ENCODE measurements around the gene COQ9. TPM values are rescaled to one million over a fixed set of nuclear protein-coding genes. Genes with fewer than 3 reads are reported as not detected.

The COQ9 gene
- total and polyA plus RNA-seq, 2 experiments from 2014 or later, result 26.6 to 36.3 TPM

- TF ChIP-seq ZNF462 (CRISPR knock-in tag; IDR thresholded peaks at IDR 0.05) (no peak), REST (IDR thresholded peaks at IDR 0.05; ENCODE audit: unreplicated experiment) (no peak), NANOG (IDR thresholded peaks at IDR 0.05; ENCODE audit: borderline replicate concordance) (no peak), ETS1 (IDR thresholded peaks at IDR 0.05) (no peak), JUNB (IDR thresholded peaks at IDR 0.05; ENCODE audit: unreplicated experiment) (no peak)
These were observed 63.0 kb downstream of the COQ9 start (continued) for GRCh38 chr16:57510016-57510871.

Other genes starting within 250 kb of the COQ9 start
- 13.2 and 13.4 TPM in 2 replicates for gene ARL2BP, start 202.2 kb upstream of the COQ9 start, total RNA-seq (2014; rRNA removed; shearing (Covaris generic))
- gene ARL2BP, start 202.2 kb upstream of the COQ9 start, polyA plus RNA-seq (2016; fragmentation: Nextera tagmentation; extraction: Ambion mirVana), result 10.3 and 10.9 TPM in 2 replicates
- gene PLLP, start 162.8 kb upstream of the COQ9 start, total RNA-seq (2014; rRNA removed; shearing (Covaris generic)), result 2.1 and 6.1 TPM in 2 replicates
- gene PLLP, start 162.8 kb upstream of the COQ9 start, polyA plus RNA-seq (2016; fragmentation: Nextera tagmentation; extraction: Ambion mirVana), result 1.3 and 1.9 TPM in 2 replicates
- gene CCL22, start 88.7 kb upstream of the COQ9 start, total RNA-seq (2014; rRNA removed; shearing (Covaris generic)), result not detected in 2 replicates
- gene CCL22, start 88.7 kb upstream of the COQ9 start, polyA plus RNA-seq (2016; fragmentation: Nextera tagmentation; extraction: Ambion mirVana), result 0.19 and 0.42 TPM in 2 replicates
- 0.16 and 2.8 TPM in 2 replicates for gene CX3CL1, start 75.0 kb upstream of the COQ9 start, total RNA-seq (2014; rRNA removed; shearing (Covaris generic))
- 0.24 and 0.30 TPM in 2 replicates for gene CX3CL1, start 75.0 kb upstream of the COQ9 start, polyA plus RNA-seq (2016; fragmentation: Nextera tagmentation; extraction: Ambion mirVana)
- gene CCL17, start 42.7 kb upstream of the COQ9 start, total RNA-seq (2014; rRNA removed; shearing (Covaris generic)), result not detected in 2 replicates
- not detected in 2 replicates for gene CCL17, start 42.7 kb upstream of the COQ9 start, polyA plus RNA-seq (2016; fragmentation: Nextera tagmentation; extraction: Ambion mirVana)
- 70.3 and 75.4 TPM in 2 replicates for gene CIAPIN1, start 94 bp upstream of the COQ9 start, total RNA-seq (2014; rRNA removed; shearing (Covaris generic))
- gene CIAPIN1, start 94 bp upstream of the COQ9 start, polyA plus RNA-seq (2016; fragmentation: Nextera tagmentation; extraction: Ambion mirVana), result 36.5 and 40.0 TPM in 2 replicates
- 107 and 123 TPM in 2 replicates for gene POLR2C, start 15.2 kb downstream of the COQ9 start, total RNA-seq (2014; rRNA removed; shearing (Covaris generic))
- 36.4 and 37.6 TPM in 2 replicates for gene POLR2C, start 15.2 kb downstream of the COQ9 start, polyA plus RNA-seq (2016; fragmentation: Nextera tagmentation; extraction: Ambion mirVana)
- 26.6 and 29.1 TPM in 2 replicates for gene DOK4, start 39.0 kb downstream of the COQ9 start, total RNA-seq (2014; rRNA removed; shearing (Covaris generic))
- 11.4 and 12.9 TPM in 2 replicates for gene DOK4, start 39.0 kb downstream of the COQ9 start, polyA plus RNA-seq (2016; fragmentation: Nextera tagmentation; extraction: Ambion mirVana)
- 4.7 and 5.2 TPM in 2 replicates for gene CCDC102A, start 89.1 kb downstream of the COQ9 start, total RNA-seq (2014; rRNA removed; shearing (Covaris generic))
- 2.0 and 3.2 TPM in 2 replicates for gene CCDC102A, start 89.1 kb downstream of the COQ9 start, polyA plus RNA-seq (2016; fragmentation: Nextera tagmentation; extraction: Ambion mirVana)
- gene ADGRG5, start 95.2 kb downstream of the COQ9 start, total RNA-seq (2014; rRNA removed; shearing (Covaris generic)), result 5.5 and 11.1 TPM in 2 replicates
- 2.2 and 2.6 TPM in 2 replicates for gene ADGRG5, start 95.2 kb downstream of the COQ9 start, polyA plus RNA-seq (2016; fragmentation: Nextera tagmentation; extraction: Ambion mirVana)
- 0.12 and 0.14 TPM in 2 replicates for gene ADGRG1, start 181.2 kb downstream of the COQ9 start, total RNA-seq (2014; rRNA removed; shearing (Covaris generic))
- gene ADGRG1, start 181.2 kb downstream of the COQ9 start, polyA plus RNA-seq (2016; fragmentation: Nextera tagmentation; extraction: Ambion mirVana), result 0.09 and 0.47 TPM in 2 replicates
- gene ADGRG3, start 220.8 kb downstream of the COQ9 start, total RNA-seq (2014; rRNA removed; shearing (Covaris generic)), result not detected in 2 replicates
- gene ADGRG3, start 220.8 kb downstream of the COQ9 start, polyA plus RNA-seq (2016; fragmentation: Nextera tagmentation; extraction: Ambion mirVana), result not detected in 2 replicates
- not detected in 2 replicates for gene DRC7, start 247.3 kb downstream of the COQ9 start, total RNA-seq (2014; rRNA removed; shearing (Covaris generic))
- not detected in 2 replicates for gene DRC7, start 247.3 kb downstream of the COQ9 start, polyA plus RNA-seq (2016; fragmentation: Nextera tagmentation; extraction: Ambion mirVana)

Data from GM23338 (cell line).